CD4-positive, alpha-beta T cell treated with Interleukin-4 for 4 hours (primary cell): ENCODE data around the gene SRPK3.
A peak's percentile ranks its signal among the peaks of the same experiment; 100 is the strongest.
"Not testable (repeated sequence)": the region's sequence is repeated elsewhere in the genome, so short reads cannot be mapped to it uniquely, and the experiment has no call there.

Experiments used
- DNase-seq: peaks from one replicate; pipeline ENCODE4 v3.0.0-alpha.2; 2020

Gene SRPK3

GRCh38 chrX:153746991-153747390 lies 33.9 kb upstream of the SRPK3 start:
- DNase-seq = not testable (repeated sequence)

- DNase-seq = not testable (repeated sequence)
Measured at GRCh38 chrX:153749017-153749416, 31.8 kb upstream of the SRPK3 start.

- DNase-seq = no peak
Measured at GRCh38 chrX:153750127-153750774, 30.6 kb upstream of the SRPK3 start.

GRCh38 chrX:153755136-153755535 lies 25.7 kb upstream of the SRPK3 start:
- DNase-seq = no peak

GRCh38 chrX:153761863-153762262 lies 19.0 kb upstream of the SRPK3 start:
- no peak for DNase-seq

GRCh38 chrX:153762626-153763173 lies 18.1 kb upstream of the SRPK3 start:
- DNase-seq = no peak

GRCh38 chrX:153763298-153763932 lies 17.4 kb upstream of the SRPK3 start:
- DNase-seq = no peak

GRCh38 chrX:153763989-153764755 lies 16.7 kb upstream of the SRPK3 start, which contains the start of gene PLXNB3:
Gene PLXNB3, plus strand, starts transcription at chrX:153764249. Its CDS starts 1,287 bp downstream, at chrX:153765536.
- DNase-seq = peak; percentile 58

- DNase-seq = no peak
Measured at GRCh38 chrX:153764786-153765137, 16.1 kb upstream of the SRPK3 start.

GRCh38 chrX:153765138-153766079 lies 15.4 kb upstream of the SRPK3 start:
- no peak for DNase-seq

GRCh38 chrX:153766098-153766817 lies 14.6 kb upstream of the SRPK3 start:
- peak; percentile 3 for DNase-seq

GRCh38 chrX:153766871-153767673 lies 13.8 kb upstream of the SRPK3 start:
- no peak for DNase-seq

GRCh38 chrX:153767674-153768055 lies 13.2 kb upstream of the SRPK3 start:
- no peak for DNase-seq

- no peak for DNase-seq
Measured at GRCh38 chrX:153768311-153769157, 12.3 kb upstream of the SRPK3 start.

GRCh38 chrX:153769158-153769864 lies 11.5 kb upstream of the SRPK3 start:
- no peak for DNase-seq

GRCh38 chrX:153769865-153770600 lies 10.8 kb upstream of the SRPK3 start:
- DNase-seq = no peak

GRCh38 chrX:153770601-153771414 lies 10.0 kb upstream of the SRPK3 start:
- DNase-seq = no peak
